Muscle of back (tissue), 11 donors: ENCODE results near the gene IL1RAPL1. TPM values are rescaled to one million over a fixed set of nuclear protein-coding genes. Genes with fewer than 3 reads are reported as not detected.

Experiments
- DNase-seq, 3 donors: peaks; one replicate each; pipeline versions ENCODE4 v3.0.0 to v3.0.0-alpha.2; 2013
- polyA plus RNA-seq, 10 donors: library from polyadenylated mRNA; unstranded; fragments of 120-200 nt; gene quantifications; one replicate each; pipeline ENCODE4 v1.2.1, GENCODE V29; 2013; ENCODE audit not compliant: insufficient read length in 10 of 10

Gene IL1RAPL1
- polyA plus RNA-seq, 10 donors = 0.65 to 1.5 (median 0.98) TPM

- DNase-seq = no peak
Measured at GRCh38 chrX:29872831-29873230, 1285.6 kb downstream of the IL1RAPL1 start.

DNA sequence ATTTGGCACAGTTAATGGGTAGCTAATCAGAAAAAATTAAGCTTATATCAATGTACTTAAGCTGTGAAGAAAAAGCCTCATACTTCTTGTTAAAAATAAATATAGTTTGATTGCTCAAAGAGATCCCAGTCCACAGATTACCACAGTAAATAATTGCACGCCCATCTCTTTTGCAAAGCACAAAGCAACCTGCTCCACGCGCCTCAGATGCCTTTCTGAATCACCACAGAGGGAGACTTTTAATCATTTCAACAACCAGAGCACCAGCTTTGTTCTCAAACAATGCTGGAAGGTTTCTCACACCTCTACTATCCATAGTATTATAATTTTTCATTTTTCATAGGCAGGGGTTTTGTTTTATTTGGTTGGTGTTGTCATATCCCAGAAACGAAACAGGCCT is 1289.5 kb downstream of the IL1RAPL1 start:
- no peak for DNase-seq

DNA sequence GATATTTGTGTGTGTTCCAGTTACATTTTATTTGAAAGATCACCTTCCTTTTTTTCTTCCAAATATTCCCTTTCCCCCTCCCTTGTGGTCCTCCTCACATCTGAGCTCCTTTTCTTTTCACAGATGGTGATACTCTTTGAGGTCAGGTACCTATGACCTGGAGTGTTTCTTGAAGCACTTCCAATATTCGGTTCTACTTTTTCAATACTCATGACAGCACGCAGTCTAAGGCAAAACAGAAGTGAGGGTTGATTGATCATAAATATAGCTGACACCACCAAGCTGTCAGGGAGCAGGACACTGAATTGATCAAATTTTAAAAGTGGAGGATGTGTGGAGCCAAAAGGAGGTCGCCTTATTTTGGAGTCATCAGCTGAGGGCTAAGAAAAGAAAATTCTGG is 1293.7 kb downstream of the IL1RAPL1 start:
- DNase-seq = no peak

GRCh38 chrX:29890004-29890403 is 1302.8 kb downstream of the IL1RAPL1 start:
- no peak for DNase-seq

- no peak for DNase-seq
Measured at GRCh38 chrX:29890646-29891200, 1303.5 kb downstream of the IL1RAPL1 start.

- DNase-seq = no peak
Measured at GRCh38 chrX:29902004-29902403, 1314.8 kb downstream of the IL1RAPL1 start.

- no peak for DNase-seq
Measured at GRCh38 chrX:29903360-29903759, 1316.1 kb downstream of the IL1RAPL1 start.

GRCh38 chrX:29911673-29912072 is 1324.4 kb downstream of the IL1RAPL1 start:
- no peak for DNase-seq

DNA sequence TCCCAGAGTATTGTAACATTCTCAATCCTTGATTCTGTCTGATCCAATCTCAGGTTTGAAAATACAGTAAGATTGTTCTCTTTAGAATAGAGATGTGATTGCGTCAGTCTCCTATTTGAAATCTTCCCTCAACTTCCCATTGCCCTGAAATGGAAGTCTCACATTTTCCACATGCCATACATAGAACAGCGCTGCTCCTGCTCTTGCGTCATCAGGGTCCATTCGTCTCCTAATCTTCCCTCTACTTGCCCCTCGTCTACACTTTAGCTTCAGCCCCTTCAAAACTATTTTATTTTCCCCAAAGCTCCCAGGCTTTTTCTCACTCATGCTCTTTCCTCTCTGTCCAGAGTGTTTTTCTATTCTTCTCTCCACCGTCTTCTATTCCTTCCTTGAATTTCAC is 1326.4 kb downstream of the IL1RAPL1 start:
- DNase-seq = no peak

- no peak for DNase-seq
Measured at GRCh38 chrX:29922607-29923006, 1335.4 kb downstream of the IL1RAPL1 start.

GRCh38 chrX:29926056-29926455 is 1338.8 kb downstream of the IL1RAPL1 start:
- no peak for DNase-seq

GRCh38 chrX:29926659-29927058 is 1339.4 kb downstream of the IL1RAPL1 start:
- no peak for DNase-seq

DNA sequence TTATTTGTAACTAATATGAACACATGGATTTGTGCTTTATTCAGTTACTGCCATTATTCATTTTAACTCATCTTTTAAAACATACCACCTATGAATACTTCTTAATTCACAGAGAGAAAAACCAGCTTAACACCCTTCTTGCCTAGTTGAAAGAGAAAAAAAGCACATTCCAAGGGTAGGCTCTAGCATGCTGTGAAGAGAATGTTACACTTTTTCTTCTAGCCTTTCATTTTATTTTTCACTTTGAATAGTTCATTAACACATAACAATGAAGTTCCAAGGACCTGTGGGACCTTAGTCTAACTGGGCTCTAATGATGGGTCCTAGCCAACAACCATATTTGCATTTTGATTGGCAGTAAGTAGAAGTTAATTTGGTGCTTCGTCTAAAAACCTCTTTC is 1348.2 kb downstream of the IL1RAPL1 start:
- no peak for DNase-seq

- DNase-seq = no peak
Measured at GRCh38 chrX:29940750-29941149, 1353.5 kb downstream of the IL1RAPL1 start.

GRCh38 chrX:29941287-29941686 is 1354.0 kb downstream of the IL1RAPL1 start:
- no peak for DNase-seq

GRCh38 chrX:29947225-29947624 is 1360.0 kb downstream of the IL1RAPL1 start:
- no peak for DNase-seq

GRCh38 chrX:29948653-29949052 is 1361.4 kb downstream of the IL1RAPL1 start:
- DNase-seq = peak in 1 of 3 donors; percentile 18

DNA sequence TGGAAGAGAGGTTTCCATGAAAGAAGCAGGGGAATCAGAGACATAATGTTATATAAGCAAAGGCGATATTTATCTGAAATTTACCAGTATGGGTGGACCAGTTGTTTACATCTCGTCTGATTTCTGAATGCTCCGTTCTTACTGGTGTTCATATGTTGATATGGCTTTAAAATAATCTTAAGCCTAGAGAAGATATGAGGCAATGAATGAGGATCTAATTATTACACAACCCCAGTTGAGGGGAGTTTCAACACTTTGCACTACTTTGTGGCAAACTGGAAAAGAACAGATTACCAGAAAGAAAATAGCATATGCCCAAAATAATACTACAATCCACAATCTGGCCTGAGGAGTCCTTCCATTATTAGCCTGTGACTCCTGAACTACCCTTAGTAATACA is 1364.8 kb downstream of the IL1RAPL1 start:
- DNase-seq = no peak

DNA sequence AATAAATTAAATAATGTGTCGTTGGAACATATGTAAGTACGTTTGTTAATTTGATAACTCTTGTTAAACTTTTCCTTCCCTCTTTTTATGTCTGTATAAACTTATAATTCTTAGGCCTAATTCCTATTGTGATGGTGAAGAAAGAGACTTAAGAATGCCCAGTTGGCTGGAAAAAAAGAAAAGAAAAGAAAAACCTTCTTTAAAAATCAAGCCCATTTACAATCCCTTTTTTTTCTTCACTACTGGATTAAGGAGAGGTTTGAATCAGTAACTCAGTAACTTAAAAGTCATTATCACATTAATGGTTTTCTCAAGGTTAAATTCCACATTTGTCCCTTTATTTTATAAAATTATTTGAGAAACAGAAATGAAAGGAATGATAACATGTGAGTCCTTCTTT is 1374.8 kb downstream of the IL1RAPL1 start:
- DNase-seq = no peak

DNA sequence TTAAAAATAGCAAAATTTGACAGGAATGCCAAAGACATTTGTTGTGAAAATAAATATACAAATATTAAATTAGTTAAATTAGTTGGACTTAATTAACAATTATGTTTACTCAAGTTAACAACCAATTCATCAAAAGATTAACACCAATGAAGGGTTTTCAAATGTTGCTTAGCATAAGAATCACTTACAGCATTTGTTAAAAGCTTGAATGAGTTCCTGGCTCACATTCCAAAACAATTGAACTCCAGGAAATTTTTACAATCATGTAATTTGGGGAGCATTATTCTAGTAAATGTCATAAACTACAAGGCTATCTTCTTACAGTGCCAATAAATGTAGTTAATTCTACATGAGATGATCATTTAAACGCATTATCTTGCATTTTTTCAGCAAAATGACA is 1378.4 kb downstream of the IL1RAPL1 start:
- no peak for DNase-seq

GRCh38 chrX:29992083-29992482 is 1404.8 kb downstream of the IL1RAPL1 start:
- DNase-seq = no peak

DNA sequence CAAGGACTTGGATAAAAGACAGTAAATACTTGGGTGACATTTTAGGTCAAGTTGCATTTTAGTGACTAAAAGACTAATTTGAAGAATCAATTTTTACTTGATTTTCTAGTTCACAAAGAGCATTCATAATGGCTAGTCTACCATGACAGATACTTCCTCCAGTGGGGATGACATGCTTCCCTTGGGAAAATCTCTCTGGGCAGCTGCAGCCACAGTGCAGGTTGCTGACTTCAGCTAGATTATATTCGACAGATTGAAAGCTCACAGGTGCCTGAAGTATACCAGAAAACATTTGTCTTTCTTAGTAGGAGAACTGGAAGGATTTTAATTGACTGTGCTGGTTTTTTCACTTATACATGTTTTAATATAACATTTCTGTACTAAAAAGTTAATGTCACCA is 1418.6 kb downstream of the IL1RAPL1 start:
- DNase-seq = peak in 1 of 3 donors; percentile 1
